ENCODE results near the gene BET1.

- TF ChIP-seq CTCF (IDR thresholded peaks at IDR 0.05) (no peak), POLR2A (IDR thresholded peaks at IDR 0.05) (no peak)
These were observed 40.7 kb upstream of the BET1 start for GRCh38 chr7:94044806-94045205.
